ENCODE results near the gene EEIG2.

The EEIG2 gene

DNA sequence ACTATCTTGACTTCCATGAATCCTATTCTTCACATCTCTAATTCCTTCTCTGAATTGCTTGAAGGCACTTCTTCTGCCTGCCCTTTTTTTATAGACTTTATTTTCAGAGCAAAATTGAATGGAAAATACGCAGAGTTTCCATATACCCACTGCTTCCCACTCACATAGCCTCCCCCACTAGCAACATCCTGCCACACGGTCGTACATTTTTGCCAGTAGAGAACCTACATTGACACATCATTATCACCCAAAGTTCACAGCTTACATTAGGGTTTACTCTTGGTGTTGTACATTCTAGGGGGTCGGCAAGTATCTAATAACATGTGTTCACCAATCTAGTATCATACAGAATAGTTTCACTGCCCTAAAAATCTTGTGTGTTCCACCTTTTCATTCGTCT, 12.3 kb downstream of the EEIG2 start:
- H3K4me3 ChIP-seq (ENCODE audit: low read length): no peak overlapping the region
- no peaks in the 10 kb centered on the region for H3K36me3 ChIP-seq (replicated peaks; ENCODE audit: insufficient read depth, low read length)
- TF ChIP-seq CTCF (IDR thresholded peaks at IDR 0.05; ENCODE audit: low read length) (no peak), EZH2 (optimal IDR thresholded peaks at IDR 0.05; ENCODE audit: low read depth, low read length) (no peak), EZH2phosphoT487 (IDR thresholded peaks at IDR 0.05; ENCODE audit: low read length) (no peak)
- peaks cover 4% of the 10 kb centered on the region for H3K4me1 ChIP-seq (ENCODE audit: low read length)
- no peaks in the 10 kb centered on the region for H4K20me1 ChIP-seq (ENCODE audit: insufficient read depth, low read length)
- H2AFZ ChIP-seq (ENCODE audit: low read length): no peak overlapping the region
- H3K9ac ChIP-seq (ENCODE audit: low read length): no peak overlapping the region
- H3K9me3 ChIP-seq (replicated peaks; ENCODE audit: insufficient read depth, low read length): no peaks in the 10 kb centered on the region
- H3F3A ChIP-seq (ENCODE audit: insufficient read depth, low read length): no peaks in the 10 kb centered on the region
- no peak overlapping the region for H3K27ac ChIP-seq (ENCODE audit: low read length)
- no peak for DNase-seq
- H3K4me2 ChIP-seq (ENCODE audit: low read depth, low read length): no peak overlapping the region
- no peaks in the 10 kb centered on the region for H3K79me2 ChIP-seq (ENCODE audit: low read length)
- H3K9me2 ChIP-seq (replicated peaks; ENCODE audit: insufficient read depth, low read length): no peaks in the 10 kb centered on the region
- no peaks in the 10 kb centered on the region for H3K27me3 ChIP-seq (replicated peaks; ENCODE audit: insufficient read depth, low read length)

- no peak overlapping the region for H3K4me3 ChIP-seq (ENCODE audit: low read length)
- H3K27ac ChIP-seq (ENCODE audit: low read length): no peak overlapping the region
- H3F3A ChIP-seq (ENCODE audit: insufficient read depth, low read length): no peaks in the 10 kb centered on the region
- TF ChIP-seq CTCF (IDR thresholded peaks at IDR 0.05; ENCODE audit: low read length): no peak
- TF ChIP-seq EZH2 (optimal IDR thresholded peaks at IDR 0.05; ENCODE audit: low read depth, low read length): no peak
- TF ChIP-seq EZH2phosphoT487 (IDR thresholded peaks at IDR 0.05; ENCODE audit: low read length): no peak
- no peaks in the 10 kb centered on the region for H3K9me3 ChIP-seq (replicated peaks; ENCODE audit: insufficient read depth, low read length)
- H3K36me3 ChIP-seq (replicated peaks; ENCODE audit: insufficient read depth, low read length): no peaks in the 10 kb centered on the region
- no peaks in the 10 kb centered on the region for H3K27me3 ChIP-seq (replicated peaks; ENCODE audit: insufficient read depth, low read length)
- H3K79me2 ChIP-seq (ENCODE audit: low read length): no peaks in the 10 kb centered on the region
- no peak overlapping the region for H3K9ac ChIP-seq (ENCODE audit: low read length)
- peaks cover 4% of the 10 kb centered on the region for H3K4me1 ChIP-seq (ENCODE audit: low read length)
- H2AFZ ChIP-seq (ENCODE audit: low read length): no peak overlapping the region
- H3K4me2 ChIP-seq (ENCODE audit: low read depth, low read length): no peak overlapping the region
- DNase-seq: no peak
- no peaks in the 10 kb centered on the region for H4K20me1 ChIP-seq (ENCODE audit: insufficient read depth, low read length)
- no peaks in the 10 kb centered on the region for H3K9me2 ChIP-seq (replicated peaks; ENCODE audit: insufficient read depth, low read length)
Measured at GRCh38 chr1:108573183-108573582, 13.3 kb downstream of the EEIG2 start.

- no peaks in the 10 kb centered on the region for H3K79me2 ChIP-seq (ENCODE audit: low read length)
- no peaks in the 10 kb centered on the region for H3K36me3 ChIP-seq (replicated peaks; ENCODE audit: insufficient read depth, low read length)
- H3F3A ChIP-seq (ENCODE audit: insufficient read depth, low read length): no peaks in the 10 kb centered on the region
- H3K9me2 ChIP-seq (replicated peaks; ENCODE audit: insufficient read depth, low read length): no peaks in the 10 kb centered on the region
- H3K4me2 ChIP-seq (ENCODE audit: low read depth, low read length): no peak overlapping the region
- H3K4me1 ChIP-seq (ENCODE audit: low read length): peaks cover 4% of the 10 kb centered on the region
- H3K4me3 ChIP-seq (ENCODE audit: low read length): no peak overlapping the region
- no peaks in the 10 kb centered on the region for H3K27me3 ChIP-seq (replicated peaks; ENCODE audit: insufficient read depth, low read length)
- DNase-seq: no peak
- TF ChIP-seq CTCF (IDR thresholded peaks at IDR 0.05; ENCODE audit: low read length) (no peak), EZH2phosphoT487 (IDR thresholded peaks at IDR 0.05; ENCODE audit: low read length) (no peak), EZH2 (optimal IDR thresholded peaks at IDR 0.05; ENCODE audit: low read depth, low read length) (no peak)
- H3K9ac ChIP-seq (ENCODE audit: low read length): no peak overlapping the region
- no peaks in the 10 kb centered on the region for H3K9me3 ChIP-seq (replicated peaks; ENCODE audit: insufficient read depth, low read length)
- H2AFZ ChIP-seq (ENCODE audit: low read length): no peak overlapping the region
- no peak overlapping the region for H3K27ac ChIP-seq (ENCODE audit: low read length)
- H4K20me1 ChIP-seq (ENCODE audit: insufficient read depth, low read length): no peaks in the 10 kb centered on the region
Measured at GRCh38 chr1:108574008-108574407, 14.1 kb downstream of the EEIG2 start.

Data from MM.1S (cell line).